Measurements from ENCODE around the gene PDE7B.
"Not testable (repeated sequence)": the region's sequence is repeated elsewhere in the genome, so short reads cannot be mapped to it uniquely, and the experiment has no call there.

PDE7B gene

GRCh38 chr6:136102991-136103688 lies 251.6 kb downstream of the PDE7B start:
- DNase-seq, result peak in 1 of 51 donors; percentile 72

GRCh38 chr6:136103763-136104311 lies 252.3 kb downstream of the PDE7B start:
- DNase-seq, result peak in 22 of 51 donors; percentile 4 to 67 (median 20)

DNA sequence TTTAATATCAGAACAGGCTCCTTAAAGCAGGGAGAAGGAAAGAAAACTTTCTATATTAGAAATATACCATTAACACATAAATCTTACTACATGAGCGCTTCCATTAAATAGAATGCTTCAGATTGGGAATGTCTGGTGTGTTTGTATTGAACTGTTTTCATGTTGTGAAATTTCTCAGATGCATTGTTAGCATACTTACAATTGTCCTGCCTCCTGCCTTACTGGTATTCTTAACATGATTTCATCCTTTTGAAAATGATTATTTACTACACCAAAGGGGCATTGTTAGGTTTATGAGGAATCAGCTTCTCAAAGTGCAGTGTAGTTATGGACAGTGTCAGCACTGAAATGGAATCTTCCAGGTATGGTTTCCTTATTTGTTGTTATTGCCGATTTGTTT lies 253.1 kb downstream of the PDE7B start:
- no peak for DNase-seq

- DNase-seq, result not testable (repeated sequence)
Observed at GRCh38 chr6:136105797-136106196, 254.3 kb downstream of the PDE7B start.

DNA sequence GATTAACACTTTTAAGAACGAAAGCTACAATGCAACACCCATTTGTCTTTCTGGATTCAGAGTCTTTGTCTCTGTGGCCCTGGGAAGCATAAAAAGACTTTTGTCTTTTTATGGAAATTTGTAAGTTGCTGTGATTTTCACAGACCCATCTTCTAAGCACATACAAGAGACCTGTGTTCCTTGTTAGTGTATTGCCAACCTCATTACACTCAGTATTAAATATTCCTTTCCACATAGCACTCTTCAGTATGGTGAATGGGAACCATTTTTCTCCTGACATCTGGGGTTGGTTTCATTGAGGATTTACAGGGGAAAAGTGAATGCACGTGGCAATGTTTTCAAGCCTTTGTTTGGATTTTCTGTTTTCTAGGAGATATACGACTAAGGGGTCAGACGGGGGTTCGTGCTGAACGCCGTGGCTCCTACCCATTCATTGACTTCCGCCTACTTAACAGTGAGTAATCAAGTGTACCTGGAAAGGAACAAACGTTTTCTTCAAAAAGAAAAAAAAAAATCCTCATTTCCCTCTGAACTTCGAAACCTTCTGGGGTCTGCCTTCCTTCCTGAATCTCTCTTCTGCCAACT lies 257.0 kb downstream of the PDE7B start:
- DNase-seq, result no peak

DNA sequence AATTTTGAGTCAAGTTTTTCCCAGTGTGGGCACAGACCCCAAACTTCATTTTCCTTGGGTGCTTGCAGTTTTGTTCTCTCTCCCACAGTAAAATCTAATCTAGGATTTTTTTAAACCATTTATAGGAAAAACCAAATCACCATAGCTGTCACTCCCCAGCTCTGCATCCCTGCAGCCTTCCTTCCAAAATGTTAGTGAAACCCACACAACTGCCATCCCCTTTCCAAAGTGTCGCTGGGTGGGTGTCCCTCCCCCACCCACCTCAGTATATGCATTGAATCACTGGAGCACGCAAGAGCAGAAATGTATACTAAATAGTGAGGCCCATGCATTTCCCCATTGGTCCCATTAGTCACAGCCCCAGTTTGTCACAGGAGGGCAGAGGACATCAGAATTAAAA lies 260.3 kb downstream of the PDE7B start:
- peak in 1 of 51 donors; percentile 10 for DNase-seq

DNA sequence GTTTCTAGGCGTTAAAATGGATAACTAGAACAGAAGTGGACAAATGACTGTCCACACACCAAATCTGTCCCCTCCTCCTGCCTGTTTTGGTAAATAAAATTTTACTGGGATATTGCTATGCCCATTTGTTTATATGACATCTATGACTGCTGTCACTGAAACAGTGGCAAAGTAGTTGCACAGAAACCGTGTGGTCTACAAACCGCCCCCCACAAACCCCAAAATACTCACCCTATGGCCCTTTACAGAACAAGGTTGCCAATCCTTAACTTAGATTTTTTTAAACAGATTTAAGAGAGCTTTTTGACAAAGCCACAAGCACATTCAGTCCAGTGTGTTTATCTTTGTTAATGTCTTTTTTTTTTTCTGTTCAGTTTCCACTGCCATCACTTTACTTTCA lies 260.8 kb downstream of the PDE7B start:
- DNase-seq, result no peak

DNA sequence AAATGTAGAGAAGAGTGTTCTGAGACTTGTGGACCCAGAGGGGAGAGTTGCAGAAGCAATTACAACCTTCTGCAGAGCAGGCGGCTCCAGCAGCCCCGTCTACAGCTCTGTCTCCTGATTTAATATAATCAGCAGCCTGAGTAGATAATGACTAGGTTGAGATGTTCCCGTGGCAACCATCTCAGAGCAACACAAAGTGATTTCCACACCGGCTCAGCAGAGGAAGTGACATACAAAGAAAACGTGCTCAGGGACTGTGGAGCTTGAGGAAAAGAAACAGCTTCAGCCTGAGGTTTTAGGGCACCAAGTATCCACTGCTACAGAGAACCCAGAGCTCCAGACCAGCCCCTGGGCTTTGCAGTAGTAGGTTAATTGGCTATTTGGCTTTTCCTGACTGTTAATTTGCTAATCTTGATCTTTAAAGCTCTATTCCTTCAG lies 262.3 kb downstream of the PDE7B start:
- DNase-seq, result peak in 14 of 51 donors; percentile 2 to 68 (median 18)

GRCh38 chr6:136114661-136115060 lies 263.2 kb downstream of the PDE7B start:
- DNase-seq, result no peak

- no peak for DNase-seq
Observed at GRCh38 chr6:136115941-136116340, 264.4 kb downstream of the PDE7B start.

DNA sequence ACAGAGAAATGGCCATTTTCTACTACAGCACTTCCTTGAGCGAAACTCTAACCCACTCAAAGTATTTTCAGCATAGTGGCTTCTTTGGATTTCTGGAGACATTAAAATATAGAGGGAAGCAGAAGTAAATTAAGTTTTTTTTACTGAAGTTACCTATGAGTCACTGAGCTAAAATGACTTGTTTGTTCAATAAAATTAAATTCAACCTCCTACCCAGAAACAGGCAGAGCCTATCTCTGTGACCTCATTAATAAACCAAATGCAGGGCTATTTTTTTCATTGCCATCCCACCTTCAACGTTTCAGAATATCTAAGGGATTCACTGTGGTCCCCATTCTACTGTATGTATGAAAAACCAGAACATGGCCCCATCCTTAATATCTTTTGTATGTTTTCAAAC lies 265.6 kb downstream of the PDE7B start:
- no peak for DNase-seq

DNA sequence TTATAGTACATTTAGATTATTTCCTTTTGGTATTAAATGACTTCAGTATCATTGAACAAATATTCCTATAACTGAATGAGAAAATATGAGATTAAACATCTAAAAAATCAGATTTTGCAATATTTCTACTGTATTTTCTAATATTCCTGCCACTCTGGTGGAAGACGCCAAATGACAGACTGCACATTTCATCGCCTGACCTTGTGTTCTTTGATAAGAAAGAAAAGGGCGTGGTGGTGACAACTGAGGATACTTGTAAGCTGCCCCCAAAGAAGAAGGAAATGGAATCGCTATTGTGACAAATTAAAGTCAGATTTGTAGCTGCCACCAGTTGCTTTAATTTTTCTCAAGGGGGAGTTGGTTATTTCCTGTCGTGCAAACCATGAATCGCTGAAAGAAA lies 267.3 kb downstream of the PDE7B start:
- no peak for DNase-seq

GRCh38 chr6:136123468-136123867 lies 272.0 kb downstream of the PDE7B start:
- no peak for DNase-seq

- DNase-seq, result no peak
Observed at GRCh38 chr6:136125585-136125984, 274.1 kb downstream of the PDE7B start.

- DNase-seq, result no peak
Observed at GRCh38 chr6:136127873-136128272, 276.4 kb downstream of the PDE7B start.

- DNase-seq, result no peak
Observed at GRCh38 chr6:136129365-136129764, 277.9 kb downstream of the PDE7B start.

GRCh38 chr6:136134268-136134667 lies 282.8 kb downstream of the PDE7B start:
- no peak for DNase-seq

GRCh38 chr6:136134751-136135150 lies 283.2 kb downstream of the PDE7B start:
- DNase-seq, result no peak

- DNase-seq, result no peak
Observed at GRCh38 chr6:136136274-136136673, 284.8 kb downstream of the PDE7B start.

GRCh38 chr6:136137008-136137692 lies 285.6 kb downstream of the PDE7B start:
- no peak for DNase-seq

DNA sequence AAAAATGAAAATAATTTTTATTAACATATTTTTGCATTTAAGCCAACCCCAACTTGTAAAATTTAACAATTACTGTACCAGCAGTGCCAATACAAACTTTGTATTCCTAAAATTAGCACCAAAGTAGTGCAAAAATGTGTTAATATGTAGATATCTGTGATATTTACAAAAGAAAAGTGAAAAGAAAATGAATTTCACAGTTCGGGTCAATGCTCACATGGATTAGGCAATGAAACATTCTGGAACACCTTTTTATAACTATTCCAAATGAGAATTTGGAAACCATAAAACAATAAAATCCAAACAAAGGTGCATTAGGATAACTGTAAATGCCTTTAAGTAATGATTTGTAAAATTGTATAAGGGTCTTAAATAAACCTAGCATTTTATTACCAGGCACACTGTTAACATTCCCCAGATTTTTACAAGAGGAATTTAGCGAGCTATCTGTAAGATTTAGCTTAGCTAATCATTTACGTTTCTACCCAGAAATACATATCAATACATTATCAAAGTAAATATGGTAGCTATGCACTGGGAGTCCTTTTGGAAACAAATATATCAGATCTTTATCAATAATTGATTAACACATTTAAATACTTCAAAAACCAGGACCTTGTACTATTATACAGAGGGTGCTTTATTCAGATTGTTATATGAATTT lies 286.4 kb downstream of the PDE7B start:
- no peak for DNase-seq

GRCh38 chr6:136139111-136139510 lies 287.6 kb downstream of the PDE7B start:
- DNase-seq, result not testable (repeated sequence)

Data from hypothalamus (tissue), 51 donors.